CD4-positive, alpha-beta T cell treated with Interleukin-17A for 4 hours (primary cell): Measurements from ENCODE around the gene SLC16A5.
A peak's percentile ranks its signal among the peaks of the same experiment; 100 is the strongest.
"Not testable (repeated sequence)": the region's sequence is repeated elsewhere in the genome, so short reads cannot be mapped to it uniquely, and the experiment has no call there.

Experiments used
- DNase-seq: peaks from one replicate; pipeline ENCODE4 v3.0.0-alpha.2; 2020; ENCODE audit warnings: mixed read lengths

The SLC16A5 gene

GRCh38 chr17:75113798-75114551 lies 26.2 kb downstream of the SLC16A5 start:
- DNase-seq, result peak; percentile 95

GRCh38 chr17:75114552-75115314 lies 27.0 kb downstream of the SLC16A5 start:
- no peak for DNase-seq

- no peak for DNase-seq
Measured at GRCh38 chr17:75115555-75115954, 27.8 kb downstream of the SLC16A5 start.

- no peak for DNase-seq
Measured at GRCh38 chr17:75116737-75117136, 29.0 kb downstream of the SLC16A5 start.

- no peak for DNase-seq
Measured at GRCh38 chr17:75118307-75118706, 30.6 kb downstream of the SLC16A5 start.

GRCh38 chr17:75124041-75124818 lies 36.5 kb downstream of the SLC16A5 start:
- peak; percentile 82 for DNase-seq

- no peak for DNase-seq
Measured at GRCh38 chr17:75124819-75125162, 37.0 kb downstream of the SLC16A5 start.

GRCh38 chr17:75125984-75126383 lies 38.2 kb downstream of the SLC16A5 start:
- no peak for DNase-seq

- DNase-seq, result no peak
Measured at GRCh38 chr17:75126954-75127353, 39.2 kb downstream of the SLC16A5 start.

GRCh38 chr17:75127936-75128335 lies 40.2 kb downstream of the SLC16A5 start:
- DNase-seq, result not testable (repeated sequence)

- no peak for DNase-seq
Measured at GRCh38 chr17:75128694-75129505, 41.1 kb downstream of the SLC16A5 start.

- DNase-seq, result no peak
Measured at GRCh38 chr17:75129576-75129975, 41.8 kb downstream of the SLC16A5 start.

GRCh38 chr17:75130059-75130631 lies 42.4 kb downstream of the SLC16A5 start:
- no peak for DNase-seq

- peak; percentile 62 for DNase-seq
Measured at GRCh38 chr17:75130632-75131277, 43.0 kb downstream of the SLC16A5 start.

- peak; percentile 71 for DNase-seq
Measured at GRCh38 chr17:75131278-75132017, 43.7 kb downstream of the SLC16A5 start, which contains the start of gene NT5C. Gene NT5C, minus strand, starts transcription at chr17:75131742. Its CDS starts 35 bp downstream, at chr17:75131707.

- DNase-seq, result not testable (repeated sequence)
Measured at GRCh38 chr17:75132018-75133000, 44.6 kb downstream of the SLC16A5 start.

- no peak for DNase-seq
Measured at GRCh38 chr17:75133001-75133400, 45.2 kb downstream of the SLC16A5 start.

GRCh38 chr17:75133607-75134347 lies 46.0 kb downstream of the SLC16A5 start:
- not testable (repeated sequence) for DNase-seq

- DNase-seq, result no peak
Measured at GRCh38 chr17:75135452-75135851, 47.7 kb downstream of the SLC16A5 start.
